ENCODE measurements around the gene TSPAN11. TPM values are rescaled to one million over a fixed set of nuclear protein-coding genes. Genes with fewer than 3 reads are reported as not detected.

The TSPAN11 gene
- total and polyA plus RNA-seq, 2 of the 4 experiments (the other 2 are of a cell fraction) = 0.18 to 0.26 TPM

- in situ Hi-C loops (cut with MboI; ENCODE audit: low sequenced_read_pairs) (no loop called here), dilution Hi-C loops (cut with HindIII; ENCODE audit: low sequenced_read_pairs, unreplicated experiment) (no loop called here), intact Hi-C loops (cut with micrococcal nuclease) (no loop called here)
- no peak for TF ChIP-seq RFX5 (IDR thresholded peaks at IDR 0.05; ENCODE audit: low read depth, low read length)
- no peak for TF ChIP-seq BHLHE40 (IDR thresholded peaks at IDR 0.05; ENCODE audit: low read depth, low read length)
- no peak for TF ChIP-seq CHD1 (IDR thresholded peaks at IDR 0.05; ENCODE audit: low read depth, low read length)
- no peak for TF ChIP-seq MAFK (IDR thresholded peaks at IDR 0.05; ENCODE audit: low read depth, low read length)
- Histone ChIP-seq H2AK9ac (replicated peaks; ENCODE audit: low read depth, low read length, poor library complexity) (no peak overlapping the region), H3K27me3 (ENCODE audit: control insufficient read depth, insufficient read depth, low read length) (peaks cover 10% of the 10 kb centered on the region), H2BK20ac (ENCODE audit: low read depth, low read length) (no peak overlapping the region), H3K36me3 (ENCODE audit: control insufficient read depth, insufficient read depth, low read length) (no peaks in the 10 kb centered on the region), H3K9me3 (ENCODE audit: control insufficient read depth, insufficient read depth, low read length) (no peaks in the 10 kb centered on the region), H3K4me1 (ENCODE audit: control insufficient read depth, insufficient read depth, low read length) (peaks cover 3% of the 10 kb centered on the region; the same call in 1 of the 2 replicates), H4K8ac (ENCODE audit: low read depth in 2 of 2, low read length in 2 of 2) (no peak overlapping the region), H2BK15ac (ENCODE audit: low read depth, low read length) (no peak overlapping the region), H2BK120ac (ENCODE audit: low read depth, low read length) (no peak overlapping the region), H3K9ac (ENCODE audit: low read depth, low read length) (no peak overlapping the region), H3K4me2 (ENCODE audit: low read depth, low read length) (no peak overlapping the region), H3K4ac (ENCODE audit: low read depth, low read length) (no peak overlapping the region), H3K18ac (ENCODE audit: low read depth, low read length) (no peak overlapping the region), H4K5ac (ENCODE audit: low read depth, low read length) (no peak overlapping the region), H4K20me1 (ENCODE audit: insufficient read depth, low read length) (no peaks in the 10 kb centered on the region), H3K56ac (ENCODE audit: extremely low read depth, insufficient read depth, low read length) (no peak overlapping the region), H4K91ac (ENCODE audit: insufficient read depth, low read depth, low read length) (no peak overlapping the region), H3K27ac (ENCODE audit: insufficient read depth, low read length) (no peak overlapping the region), H3K79me1 (ENCODE audit: low read depth in 1 of 2, low read length in 2 of 2) (no peaks in the 10 kb centered on the region), H2AFZ (replicated peaks; ENCODE audit: low read length, poor library complexity) (no peak overlapping the region), H3K23ac (ENCODE audit: low read depth, low read length) (no peak overlapping the region), H3K4me3 (ENCODE audit: insufficient read depth, low read depth, low read length) (no peak overlapping the region), H2AK5ac (ENCODE audit: low read depth, low read length) (no peak overlapping the region), H3K14ac (replicated peaks; ENCODE audit: low read depth, low read length) (no peak overlapping the region), H3K9me1 (ENCODE audit: insufficient read depth, low read length) (no peaks in the 10 kb centered on the region), H2BK5ac (ENCODE audit: low read depth, low read length, poor library complexity, severe bottlenecking) (no peak overlapping the region)
- POLR2A ChIA-PET (ENCODE audit: unreplicated experiment) = no interaction called here
- BruUV-seq (replicated peaks) = no TSS peak
- ATAC-seq (ENCODE audit: low read depth) (no peak), DNase-seq (no peak)
- 78% methylated on average over 4 of the region's 4 CpGs; no CpG with 5 or more reads in 1 of the 2 experiments for WGBS, 2 experiments (ENCODE audit: extremely low coverage in 2 of 2, insufficient read length in 1 of 2)
- CTCF ChIA-PET = interaction anchor here (0.8 kb wide), 1 partner anchor 9 kb away, joined by 3 read pairs; no protein-coding TSS in a partner anchor
Observed at GRCh38 chr12:31035226-31035625, 108.7 kb downstream of the TSPAN11 start.

Measured in IMR-90 (cell line).